Testis (tissue), 3 donors: ENCODE measurements around the gene STX16. TPM values are rescaled to one million over a fixed set of nuclear protein-coding genes. Genes with fewer than 3 reads are reported as not detected.
A peak's percentile ranks its signal among the peaks of the same experiment; 100 is the strongest.

Source experiments
- DNase-seq: peaks from one replicate; pipeline ENCODE4 v3.0.0-alpha.2; 2019
- H3K27ac ChIP-seq, 2 donors: fragments of 200-600 bp; sonication (generic); one replicate each; pipeline ENCODE4 v1.5.1; 2019
- H3K27me3 ChIP-seq: fragments of 200-600 bp; sonication (generic); one replicate; pipeline ENCODE4 v1.5.1; 2019
- H3K36me3 ChIP-seq: fragments of 200-600 bp; sonication (generic); one replicate; pipeline ENCODE4 v1.5.1; 2017; ENCODE audit warnings: low read depth; ENCODE audit errors: missing control alignments
- H3K4me1 ChIP-seq: fragments of 200-600 bp; sonication (generic); one replicate; pipeline ENCODE4 v1.5.1; 2019
- H3K4me3 ChIP-seq, 2 donors: fragments of 200-600 bp; sonication (generic); one replicate each; pipeline ENCODE4 v1.5.1; 2017 to 2019
- H3K9me3 ChIP-seq: fragments of 200-600 bp; sonication (generic); one replicate; pipeline ENCODE4 v1.5.1; 2017
- POLR2A ChIP-seq: fragments of 450-650 bp; IDR thresholded peaks from one replicate; pipeline ENCODE4 v1.6.1; 2017; ENCODE audit warnings: antibody characterized with exemption, mild to moderate bottlenecking, moderate library complexity
- WGBS, 2 donors: methylation state at CpG; one replicate each; pipeline ENCODE4 v1.1.5; 2018; 5-methylcytosine and 5-hydroxymethylcytosine counted together
- intact Hi-C: fragments of 100-400 bp; cut with DNase I; formaldehyde crosslinking; loops from one replicate; pipeline ENCODE4 v1.15.1; 2023; ENCODE audit warnings: low total_unique reads
- polyA plus RNA-seq: library from polyadenylated mRNA; stranded (reverse); fragments of 350-450 nt; fragmentation: Illumina TruSeq; extraction: RNeasy Lipid Tissue Mini Kit (QIAGEN cat#74804); gene quantifications from one replicate; pipeline ENCODE4 v1.2.3, GENCODE V29; 2014; ENCODE audit warnings: low read depth, low replicate concordance; ENCODE audit not compliant: insufficient read depth
- total RNA-seq, 2 donors: library from RNA; depleted of rRNA; stranded (reverse); fragments of >200 nt; gene quantifications; one replicate each; pipeline ENCODE4 v1.2.3, GENCODE V29; 2016
- TF ChIP-seq, protein P1 (sequence below), 3 experiments: fragments of 450-650 bp in 2 of 3; fragments of 200-600 bp in 1 of 3; sonication (generic) in 1 of 3; IDR thresholded peaks; one replicate each; pipeline ENCODE4 v1.5.1; 2016 to 2019; ENCODE audit warnings: antibody characterized with exemption in 3 of 3, mild to moderate bottlenecking in 2 of 3, moderate library complexity in 1 of 3

STX16 gene
- total and polyA plus RNA-seq, 3 donors from 2014 or later, result 79.3 to 124 (median 107) TPM

- TF ChIP-seq, protein P1, sequence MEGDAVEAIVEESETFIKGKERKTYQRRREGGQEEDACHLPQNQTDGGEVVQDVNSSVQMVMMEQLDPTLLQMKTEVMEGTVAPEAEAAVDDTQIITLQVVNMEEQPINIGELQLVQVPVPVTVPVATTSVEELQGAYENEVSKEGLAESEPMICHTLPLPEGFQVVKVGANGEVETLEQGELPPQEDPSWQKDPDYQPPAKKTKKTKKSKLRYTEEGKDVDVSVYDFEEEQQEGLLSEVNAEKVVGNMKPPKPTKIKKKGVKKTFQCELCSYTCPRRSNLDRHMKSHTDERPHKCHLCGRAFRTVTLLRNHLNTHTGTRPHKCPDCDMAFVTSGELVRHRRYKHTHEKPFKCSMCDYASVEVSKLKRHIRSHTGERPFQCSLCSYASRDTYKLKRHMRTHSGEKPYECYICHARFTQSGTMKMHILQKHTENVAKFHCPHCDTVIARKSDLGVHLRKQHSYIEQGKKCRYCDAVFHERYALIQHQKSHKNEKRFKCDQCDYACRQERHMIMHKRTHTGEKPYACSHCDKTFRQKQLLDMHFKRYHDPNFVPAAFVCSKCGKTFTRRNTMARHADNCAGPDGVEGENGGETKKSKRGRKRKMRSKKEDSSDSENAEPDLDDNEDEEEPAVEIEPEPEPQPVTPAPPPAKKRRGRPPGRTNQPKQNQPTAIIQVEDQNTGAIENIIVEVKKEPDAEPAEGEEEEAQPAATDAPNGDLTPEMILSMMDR (IDR thresholded peaks at IDR 0.05), result no peak
- no peak for TF ChIP-seq POLR2A
- intact Hi-C loops, result no loop called here
- Histone ChIP-seq H3K27me3 (no peaks in the 10 kb centered on the region), H3K4me1 (peaks cover 18% of the 10 kb centered on the region), H3K27ac (peak overlapping the region in 1 of 2 donors; percentile 61), H3K4me3 (no peak overlapping the region), H3K36me3 (no peaks in the 10 kb centered on the region), H3K9me3 (no peaks in the 10 kb centered on the region)
- DNase-seq, result no peak
- 88 to 93% methylated on average over 17 of the region's 17 CpGs for WGBS, 2 donors
Observed at GRCh38 chr20:58613061-58613854, 37.8 kb upstream of the STX16 start.

DNA sequence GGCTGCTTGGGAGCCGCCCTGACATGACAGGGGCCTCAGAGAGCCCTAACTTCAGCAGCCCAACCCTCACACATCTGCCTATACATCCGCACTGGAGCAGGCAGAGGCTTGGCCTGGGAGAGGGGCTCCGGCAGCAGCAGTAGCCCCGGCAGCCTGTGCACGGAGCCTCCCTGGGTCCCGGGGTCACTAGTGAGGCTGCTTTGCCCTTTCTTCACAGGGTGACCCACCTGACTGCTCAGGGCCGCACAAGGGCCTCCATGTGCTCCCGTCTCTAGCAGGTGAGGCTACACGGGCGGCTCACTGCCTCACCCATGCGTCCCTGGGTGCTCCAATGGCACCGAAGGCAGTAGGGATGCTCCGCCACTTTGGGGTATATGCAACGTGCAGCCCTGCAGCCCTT, 36.7 kb upstream of the STX16 start:
- H3K27me3 ChIP-seq, result no peaks in the 10 kb centered on the region
- intact Hi-C loops, result no loop called here
- H3K36me3 ChIP-seq, result no peaks in the 10 kb centered on the region
- H3K4me3 ChIP-seq, result no peak overlapping the region
- TF ChIP-seq, protein P1 (IDR thresholded peaks at IDR 0.05), result no peak
- TF ChIP-seq POLR2A, result no peak
- peaks cover 18% of the 10 kb centered on the region for H3K4me1 ChIP-seq
- no peaks in the 10 kb centered on the region for H3K9me3 ChIP-seq
- WGBS, 2 donors, result 91 to 98% methylated on average over 9 to 14 of the region's 14 CpGs
- no peak for DNase-seq
- no peak overlapping the region for H3K27ac ChIP-seq

GRCh38 chr20:58614984-58615760, 35.9 kb upstream of the STX16 start:
- DNase-seq, result no peak
- peaks cover 18% of the 10 kb centered on the region for H3K4me1 ChIP-seq
- 86 to 95% methylated on average over 17 to 22 of the region's 22 CpGs for WGBS, 2 donors

DNA sequence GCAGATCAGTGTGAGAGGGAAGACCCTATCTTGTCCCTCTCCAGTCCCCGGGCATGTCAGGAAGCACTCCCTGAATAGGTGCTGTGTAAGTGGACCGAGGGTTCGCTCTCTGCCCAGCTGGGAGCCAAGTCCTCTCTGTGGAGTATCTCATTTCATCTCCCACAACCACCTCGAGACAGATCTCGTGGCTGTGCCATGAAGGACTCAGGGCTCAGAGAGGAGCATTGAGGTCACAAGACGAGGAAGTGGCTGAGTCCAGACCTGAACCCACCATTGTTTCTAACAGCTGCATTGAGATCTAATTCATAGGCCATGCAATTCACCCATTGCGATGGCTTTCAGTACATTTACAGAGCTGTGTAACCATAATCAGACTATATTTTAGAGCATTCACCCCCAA, 34.7 kb upstream of the STX16 start:
- DNase-seq, result no peak
- no peak overlapping the region for H3K4me3 ChIP-seq
- H3K27ac ChIP-seq, result no peak overlapping the region
- H3K27me3 ChIP-seq, result no peaks in the 10 kb centered on the region
- H3K36me3 ChIP-seq, result no peaks in the 10 kb centered on the region
- WGBS, 2 donors, result 90 to 94% methylated on average over 5 to 7 of the region's 7 CpGs
- peaks cover 16% of the 10 kb centered on the region for H3K4me1 ChIP-seq
- H3K9me3 ChIP-seq, result no peaks in the 10 kb centered on the region
- TF ChIP-seq, protein P1 (IDR thresholded peaks at IDR 0.05), result no peak
- no peak for TF ChIP-seq POLR2A
- intact Hi-C loops, result no loop called here

More at GRCh38 chr20:58614984-58615760, 35.9 kb upstream of the STX16 start:
- no peak overlapping the region for H3K4me3 ChIP-seq
- intact Hi-C loops, result no loop called here
- H3K9me3 ChIP-seq, result no peaks in the 10 kb centered on the region
- no peak overlapping the region for H3K27ac ChIP-seq
- no peak for TF ChIP-seq POLR2A
- TF ChIP-seq, protein P1 (IDR thresholded peaks at IDR 0.05), result no peak
- H3K36me3 ChIP-seq, result no peaks in the 10 kb centered on the region
- no peaks in the 10 kb centered on the region for H3K27me3 ChIP-seq
